Progenitor cell of endocrine pancreas (in vitro differentiated cells): ENCODE data around the gene SAP30BP. TPM values are rescaled to one million over a fixed set of nuclear protein-coding genes. Genes with fewer than 3 reads are reported as not detected.

Source experiments
- DNase-seq: peaks from one replicate; pipeline ENCODE4 v3.0.0; 2021; ENCODE audit warnings: low spot score; ENCODE audit not compliant: unreplicated experiment
- H3K27ac Mint-ChIP-seq: 2 replicates; pipeline ENCODE4 v1.8.0; 2021; ENCODE audit warnings: mild to moderate bottlenecking, moderate library complexity, mixed read lengths
- H3K27me3 Mint-ChIP-seq: 2 replicates; pipeline ENCODE4 v1.8.0; 2021; ENCODE audit warnings: mixed read lengths
- H3K36me3 Mint-ChIP-seq: 2 replicates; pipeline ENCODE4 v1.8.0; 2022; ENCODE audit warnings: mixed read lengths; ENCODE audit not compliant: insufficient read depth
- H3K4me1 Mint-ChIP-seq: 2 replicates; pipeline ENCODE4 v1.8.0; 2021; ENCODE audit warnings: low read depth, mixed read lengths
- H3K4me3 Mint-ChIP-seq: 2 replicates; pipeline ENCODE4 v1.8.0; 2021; ENCODE audit warnings: low read depth, mild to moderate bottlenecking, moderate library complexity, mixed read lengths
- H3K9me3 Mint-ChIP-seq: 2 replicates; pipeline ENCODE4 v1.8.0; 2021; ENCODE audit warnings: low read depth, mixed read lengths
- CTCF ChIP-seq: fragments of 200-600 bp; sonication (generic); IDR thresholded peaks from one replicate; pipeline ENCODE4 v1.5.0; 2021; ENCODE audit warnings: antibody characterized with exemption, mild to moderate bottlenecking; ENCODE audit not compliant: unreplicated experiment
- long read RNA-seq: library from polyadenylated mRNA; unstranded; transcript quantifications from one replicate; pipeline ENCODE4 v2.0.0, GENCODE V29; 2020
- total RNA-seq: library from RNA; stranded (reverse); gene quantifications from 2 replicates; pipeline ENCODE4 v1.2.1, GENCODE V29; 2021

The SAP30BP gene
- 102 and 103 TPM in 2 replicates for total RNA-seq
- long read RNA-seq, transcript SAP30BP-202 (10 exons, 2,439 nt) = minor isoform, 6 of 133 reads
- long read RNA-seq, transcript SAP30BP-225 (11 exons, 2,722 nt) = major isoform, 89 of 133 reads
- long read RNA-seq, partial matches to known transcripts = 4 of 133 reads
- long read RNA-seq, other reads (novel, unspliced or antisense) = 30 of 133 reads

DNA sequence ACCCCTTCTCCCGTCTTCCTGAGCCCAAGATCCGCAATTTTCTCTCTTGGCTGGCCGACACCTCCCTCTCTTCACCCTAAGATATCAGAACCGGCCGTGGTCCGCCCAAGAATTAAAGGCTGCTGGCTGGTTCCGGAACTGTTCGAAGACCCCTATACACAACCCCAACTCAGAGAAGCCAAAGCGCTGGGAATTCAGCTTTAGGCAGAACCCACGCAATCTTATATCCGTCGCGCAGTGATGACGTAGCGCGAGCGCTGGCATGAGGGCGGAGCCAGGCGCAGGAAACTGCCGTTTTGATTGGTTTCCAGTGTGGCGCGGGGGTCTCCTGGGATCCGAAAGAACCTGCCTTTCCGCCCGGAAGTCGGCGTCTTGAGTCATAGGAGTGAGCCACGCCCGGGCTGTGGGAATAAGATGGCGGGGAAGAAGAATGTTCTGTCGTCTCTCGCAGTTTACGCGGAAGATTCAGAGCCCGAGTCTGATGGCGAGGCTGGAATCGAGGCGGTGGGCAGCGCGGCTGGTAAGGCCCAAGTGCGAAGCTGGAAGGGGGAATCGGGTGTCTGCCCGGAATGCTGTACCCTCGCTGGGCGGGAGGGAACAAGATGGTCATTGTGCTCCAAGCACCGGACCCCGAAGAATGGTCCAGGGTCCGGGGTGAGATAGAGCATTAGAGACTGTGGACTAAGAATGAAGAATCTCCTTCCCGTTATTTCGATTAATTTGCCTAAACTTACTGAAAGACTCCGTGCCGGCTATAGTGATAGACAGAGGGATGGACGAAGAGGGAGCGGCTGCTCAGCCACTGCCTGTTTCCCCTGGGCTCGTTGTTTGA, at the start of gene SAP30BP, which contains the start of gene RECQL5:
Gene SAP30BP (plus strand): TSS at position 380 of the 832 bp plus-strand sequence. CDS start 35 bp downstream, at position 415.
Gene RECQL5 (minus strand): TSS at position 196 of the 832 bp plus-strand sequence. CDS start 597 bp downstream, outside the sequence.
- Mint-ChIP-seq H3K36me3 (peaks cover 11% of the 10 kb centered on the region), H3K27ac (peak within 1 kb of the TSS; percentile 50), H3K4me3 (peak within 1 kb of the TSS; percentile 67), H3K4me1 (peaks cover 9% of the 10 kb centered on the region), H3K9me3 (no peaks in the 10 kb centered on the region), H3K27me3 (no peaks in the 10 kb centered on the region)
- no peak for TF ChIP-seq CTCF
- peak; percentile 95 for DNase-seq

DNA sequence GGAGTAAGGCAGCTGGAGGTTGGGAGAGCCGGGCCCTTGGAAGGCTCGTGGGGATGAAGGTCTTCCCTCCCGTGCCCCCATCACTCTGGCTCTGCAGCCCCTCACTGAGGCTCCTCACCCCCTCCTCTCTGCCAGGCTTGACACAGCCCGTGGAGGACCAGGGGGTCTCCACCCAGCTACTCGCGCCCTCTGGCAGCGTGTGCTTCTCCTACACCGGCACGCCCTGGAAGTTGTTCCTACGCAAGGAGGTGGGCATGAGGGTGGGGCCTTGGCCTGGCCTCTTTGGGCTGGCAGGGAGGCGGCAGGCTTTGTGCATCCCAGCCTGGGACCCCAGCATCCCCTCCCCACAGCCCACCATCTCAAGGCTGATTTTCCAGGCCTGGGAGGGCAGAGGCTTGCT, 49.5 kb upstream of the SAP30BP start:
- Mint-ChIP-seq H3K4me1 (no peaks in the 10 kb centered on the region), H3K27ac (no peak overlapping the region), H3K36me3 (peaks cover 6% of the 10 kb centered on the region), H3K9me3 (no peaks in the 10 kb centered on the region), H3K27me3 (no peaks in the 10 kb centered on the region), H3K4me3 (no peak overlapping the region)
- TF ChIP-seq CTCF = no peak
- DNase-seq = no peak

DNA sequence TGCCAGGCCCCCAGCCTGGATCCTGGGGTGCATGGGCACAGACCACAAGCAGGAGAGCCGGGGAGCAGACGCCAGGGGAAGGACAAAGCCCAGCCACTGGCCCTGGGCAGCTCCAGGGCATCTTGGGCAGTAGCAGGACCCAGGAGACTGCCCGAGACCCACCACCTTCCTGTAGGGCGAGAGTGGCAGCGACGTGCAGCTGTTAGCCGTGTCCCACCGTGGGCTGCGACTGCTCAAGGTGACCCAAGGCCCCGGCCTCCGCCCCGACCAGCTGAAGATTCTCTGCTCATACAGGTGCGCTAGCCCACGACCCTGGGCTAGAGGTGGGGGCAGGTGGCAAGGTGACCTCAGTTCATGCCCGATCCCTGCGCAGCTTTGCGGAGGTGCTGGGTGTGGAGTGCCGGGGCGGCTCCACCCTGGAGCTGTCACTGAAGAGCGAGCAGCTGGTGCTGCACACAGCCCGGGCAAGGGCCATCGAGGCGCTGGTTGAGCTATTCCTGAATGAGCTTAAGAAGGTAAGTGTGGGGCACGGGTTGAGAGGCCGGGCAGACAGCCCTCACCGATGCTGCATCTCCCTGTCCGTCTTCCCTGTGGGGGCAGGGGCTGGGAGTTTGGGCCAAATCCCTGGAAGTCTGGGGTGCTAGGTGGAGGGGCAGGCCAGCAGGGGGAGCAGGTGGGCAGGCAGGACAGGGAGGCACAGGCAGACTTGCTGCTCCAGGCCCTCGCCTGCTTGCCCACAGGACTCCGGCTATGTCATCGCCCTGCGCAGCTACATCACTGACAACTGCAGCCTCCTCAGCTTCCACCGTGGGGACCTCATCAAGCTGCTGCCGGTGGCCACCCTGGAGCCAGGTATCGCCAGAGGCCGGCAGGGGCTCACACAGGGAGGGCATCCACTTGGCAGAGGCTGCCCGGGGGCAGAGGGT, 47.4 kb upstream of the SAP30BP start:
- H3K27ac Mint-ChIP-seq = no peak overlapping the region
- peaks cover 6% of the 10 kb centered on the region for H3K36me3 Mint-ChIP-seq
- no peaks in the 10 kb centered on the region for H3K9me3 Mint-ChIP-seq
- TF ChIP-seq CTCF = peak; percentile 51
- no peak overlapping the region for H3K4me3 Mint-ChIP-seq
- DNase-seq = no peak
- H3K27me3 Mint-ChIP-seq = no peaks in the 10 kb centered on the region
- H3K4me1 Mint-ChIP-seq = no peaks in the 10 kb centered on the region

DNA sequence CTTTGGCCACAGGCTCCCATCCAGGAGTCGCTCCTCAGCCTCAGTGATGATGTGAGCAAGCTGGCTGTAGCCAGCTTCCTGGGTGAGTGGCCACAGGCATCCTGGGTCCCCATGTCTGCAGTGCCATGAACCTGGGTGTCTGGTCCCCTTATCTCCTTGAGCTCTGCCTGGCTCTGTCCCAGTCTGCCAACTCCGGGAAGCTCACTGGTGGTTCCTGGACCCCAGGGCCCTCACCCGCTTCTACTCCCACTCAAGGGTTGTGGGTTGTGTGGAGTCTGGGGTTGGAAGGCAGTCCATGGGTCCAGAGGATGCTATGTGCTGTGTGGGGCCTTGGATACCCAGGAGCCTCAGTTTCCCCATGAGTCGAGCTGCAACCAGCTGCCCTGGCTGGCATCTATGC, 45.6 kb upstream of the SAP30BP start:
- no peaks in the 10 kb centered on the region for H3K9me3 Mint-ChIP-seq
- no peak for DNase-seq
- H3K4me1 Mint-ChIP-seq = no peaks in the 10 kb centered on the region
- no peak for TF ChIP-seq CTCF
- H3K4me3 Mint-ChIP-seq = no peak overlapping the region
- H3K36me3 Mint-ChIP-seq = peaks cover 6% of the 10 kb centered on the region
- peak overlapping the region; percentile 37 for H3K27ac Mint-ChIP-seq
- H3K27me3 Mint-ChIP-seq = no peaks in the 10 kb centered on the region

DNA sequence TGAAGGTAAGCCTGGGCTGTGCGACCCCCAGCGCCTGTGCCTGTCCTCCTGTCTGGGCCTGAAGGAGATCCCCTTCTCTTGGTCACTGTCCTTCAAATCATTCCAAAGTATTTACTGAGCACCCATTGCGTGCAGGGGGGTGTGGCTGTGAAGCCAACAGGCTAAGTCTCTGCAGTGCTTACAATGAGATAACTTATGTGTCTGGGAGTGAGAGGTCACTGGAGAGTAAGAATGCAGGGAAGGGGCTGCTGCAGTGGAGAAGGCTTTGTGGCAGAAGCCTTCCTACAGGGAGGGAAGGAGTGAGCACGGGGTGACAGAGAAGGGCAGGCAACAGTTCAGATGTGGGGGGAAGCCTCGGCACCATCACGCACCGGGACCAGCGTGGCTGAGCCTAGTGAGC, 45.1 kb upstream of the SAP30BP start:
- Mint-ChIP-seq H3K27ac (no peak overlapping the region), H3K27me3 (no peaks in the 10 kb centered on the region), H3K4me3 (no peak overlapping the region), H3K9me3 (no peaks in the 10 kb centered on the region), H3K4me1 (no peaks in the 10 kb centered on the region), H3K36me3 (peaks cover 6% of the 10 kb centered on the region)
- no peak for TF ChIP-seq CTCF
- DNase-seq = no peak
